ENCODE measurements around the gene MCM9. TPM values are rescaled to one million over a fixed set of nuclear protein-coding genes. Genes with fewer than 3 reads are reported as not detected.

MCM9 gene
- total RNA-seq, 1 experiment from 2014 or later = 14.9 TPM

GRCh38 chr6:118905084-118905483 lies 29.9 kb downstream of the MCM9 start:
- H3K9me3 Mint-ChIP-seq = no peaks in the 10 kb centered on the region
- H3K27ac Mint-ChIP-seq = no peak overlapping the region
- DNase-seq (ENCODE audit: low spot score) (no peak), ATAC-seq (no peak)
- no peaks in the 10 kb centered on the region for H3K27me3 Mint-ChIP-seq (ENCODE audit: low read depth)
- H3K36me3 Mint-ChIP-seq = peaks cover 77% of the 10 kb centered on the region
- peaks cover 22% of the 10 kb centered on the region for H3K4me1 Mint-ChIP-seq
- POLR2A ChIA-PET = interaction anchor here (1.5 kb wide), 1 partner anchor 12 kb away, joined by 4 read pairs; no protein-coding TSS in a partner anchor
- H3K4me3 Mint-ChIP-seq = no peak overlapping the region
- TF ChIP-seq SMAD3 (CRISPR knock-in tag; IDR thresholded peaks at IDR 0.05; ENCODE audit: borderline replicate concordance) (no peak), ATF3 (CRISPR knock-in tag; conservative IDR thresholded peaks at IDR 0.05) (no peak), CREB1 (CRISPR knock-in tag; IDR thresholded peaks at IDR 0.05) (no peak)
- CTCF ChIA-PET = no interaction called here

GRCh38 chr6:118903691-118904090 lies 31.3 kb downstream of the MCM9 start:
- peak overlapping the region; percentile 66 for H3K27ac Mint-ChIP-seq
- peaks cover 76% of the 10 kb centered on the region for H3K36me3 Mint-ChIP-seq
- no peak for DNase-seq (ENCODE audit: low spot score)

More at GRCh38 chr6:118903691-118904090, 31.3 kb downstream of the MCM9 start:
- Mint-ChIP-seq H3K4me1 (peaks cover 36% of the 10 kb centered on the region), H3K9me3 (no peaks in the 10 kb centered on the region), H3K4me3 (no peak overlapping the region), H3K27me3 (ENCODE audit: low read depth) (no peaks in the 10 kb centered on the region)
- POLR2A ChIA-PET = interaction anchor here (1.5 kb wide), 1 partner anchor 10 kb away, joined by 4 read pairs; no protein-coding TSS in a partner anchor
- TF ChIP-seq ZNF423 (CRISPR knock-in tag; IDR thresholded peaks at IDR 0.05) = no peak
- no peak for TF ChIP-seq GTF2I (CRISPR knock-in tag; conservative IDR thresholded peaks at IDR 0.05)
- TF ChIP-seq, protein P1, sequence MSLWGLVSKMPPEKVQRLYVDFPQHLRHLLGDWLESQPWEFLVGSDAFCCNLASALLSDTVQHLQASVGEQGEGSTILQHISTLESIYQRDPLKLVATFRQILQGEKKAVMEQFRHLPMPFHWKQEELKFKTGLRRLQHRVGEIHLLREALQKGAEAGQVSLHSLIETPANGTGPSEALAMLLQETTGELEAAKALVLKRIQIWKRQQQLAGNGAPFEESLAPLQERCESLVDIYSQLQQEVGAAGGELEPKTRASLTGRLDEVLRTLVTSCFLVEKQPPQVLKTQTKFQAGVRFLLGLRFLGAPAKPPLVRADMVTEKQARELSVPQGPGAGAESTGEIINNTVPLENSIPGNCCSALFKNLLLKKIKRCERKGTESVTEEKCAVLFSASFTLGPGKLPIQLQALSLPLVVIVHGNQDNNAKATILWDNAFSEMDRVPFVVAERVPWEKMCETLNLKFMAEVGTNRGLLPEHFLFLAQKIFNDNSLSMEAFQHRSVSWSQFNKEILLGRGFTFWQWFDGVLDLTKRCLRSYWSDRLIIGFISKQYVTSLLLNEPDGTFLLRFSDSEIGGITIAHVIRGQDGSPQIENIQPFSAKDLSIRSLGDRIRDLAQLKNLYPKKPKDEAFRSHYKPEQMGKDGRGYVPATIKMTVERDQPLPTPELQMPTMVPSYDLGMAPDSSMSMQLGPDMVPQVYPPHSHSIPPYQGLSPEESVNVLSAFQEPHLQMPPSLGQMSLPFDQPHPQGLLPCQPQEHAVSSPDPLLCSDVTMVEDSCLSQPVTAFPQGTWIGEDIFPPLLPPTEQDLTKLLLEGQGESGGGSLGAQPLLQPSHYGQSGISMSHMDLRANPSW (CRISPR knock-in tag; conservative IDR thresholded peaks at IDR 0.05; ENCODE audit: low read depth) = no peak
- TF ChIP-seq, protein P2, sequence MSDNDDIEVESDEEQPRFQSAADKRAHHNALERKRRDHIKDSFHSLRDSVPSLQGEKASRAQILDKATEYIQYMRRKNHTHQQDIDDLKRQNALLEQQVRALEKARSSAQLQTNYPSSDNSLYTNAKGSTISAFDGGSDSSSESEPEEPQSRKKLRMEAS (CRISPR knock-in tag; IDR thresholded peaks at IDR 0.05) = no peak
- no peak for TF ChIP-seq USF2 (CRISPR knock-in tag; IDR thresholded peaks at IDR 0.05)
- TF ChIP-seq KAT7 (CRISPR knock-in tag; IDR thresholded peaks at IDR 0.05; ENCODE audit: borderline replicate concordance) = no peak
- no peak for TF ChIP-seq IRF2 (CRISPR knock-in tag; IDR thresholded peaks at IDR 0.05; ENCODE audit: borderline replicate concordance, low read depth)
- TF ChIP-seq USF1 (CRISPR knock-in tag; IDR thresholded peaks at IDR 0.05) = no peak
- TF ChIP-seq SP1 (CRISPR knock-in tag; conservative IDR thresholded peaks at IDR 0.05) = no peak
- no peak for TF ChIP-seq GRHL2 (CRISPR knock-in tag; IDR thresholded peaks at IDR 0.05; ENCODE audit: insufficient replicate concordance, severe bottlenecking)
- TF ChIP-seq SOX15 (CRISPR knock-in tag; IDR thresholded peaks at IDR 0.05) = no peak
- TF ChIP-seq TEAD1 (CRISPR knock-in tag; IDR thresholded peaks at IDR 0.05) = no peak
- no peak for TF ChIP-seq ATF2 (CRISPR knock-in tag; IDR thresholded peaks at IDR 0.05; ENCODE audit: borderline replicate concordance, low read depth)
- TF ChIP-seq MYBL2 (CRISPR knock-in tag; IDR thresholded peaks at IDR 0.05) = no peak
- no peak for TF ChIP-seq ZNF317 (CRISPR knock-in tag; IDR thresholded peaks at IDR 0.05; ENCODE audit: borderline replicate concordance, low read depth)
- TF ChIP-seq OVOL2 (CRISPR knock-in tag; IDR thresholded peaks at IDR 0.05; ENCODE audit: borderline replicate concordance) = no peak
- no peak for TF ChIP-seq SMAD4 (CRISPR knock-in tag; IDR thresholded peaks at IDR 0.05)
- TF ChIP-seq ZNF416 (CRISPR knock-in tag; IDR thresholded peaks at IDR 0.05) = no peak
- no peak for TF ChIP-seq FOXP4 (CRISPR knock-in tag; IDR thresholded peaks at IDR 0.05)
- TF ChIP-seq ATF3 (CRISPR knock-in tag; conservative IDR thresholded peaks at IDR 0.05) = no peak
- CTCF ChIA-PET = no interaction called here
- ATAC-seq = no peak

Measured in WTC11 (cell line).